ENCODE measurements around the gene DOCK3. TPM values are rescaled to one million over a fixed set of nuclear protein-coding genes. Genes with fewer than 3 reads are reported as not detected.
A peak's percentile ranks its signal among the peaks of the same experiment; 100 is the strongest.
"Not testable (repeated sequence)": the region's sequence is repeated elsewhere in the genome, so short reads cannot be mapped to it uniquely, and the experiment has no call there.

The DOCK3 gene
- total RNA-seq, 1 donor from 2014 or later, result under 0.01 TPM

- Histone ChIP-seq H3K36me3 (ENCODE audit: control insufficient read depth, insufficient read depth, low read length) (no peaks in the 10 kb centered on the region), H3K4me3 (ENCODE audit: low read depth, low read length) (peak overlapping the region; percentile 19), H3K27me3 (ENCODE audit: control insufficient read depth, insufficient read depth, low read length) (peaks cover 36% of the 10 kb centered on the region)
- DNase-seq (ENCODE audit: low read depth), result no peak
- FAIRE-seq, result no peak
- peak; percentile 26 for TF ChIP-seq CTCF (IDR thresholded peaks at IDR 0.05; ENCODE audit: insufficient read depth, low read length, severe bottlenecking)
These were observed 678 bp downstream of the DOCK3 start for GRCh38 chr3:50675179-50676030.

GRCh38 chr3:50676031-50676705 is 1.4 kb downstream of the DOCK3 start:
- FAIRE-seq, result no peak
- H3K27me3 ChIP-seq (ENCODE audit: control insufficient read depth, insufficient read depth, low read length), result peaks cover 36% of the 10 kb centered on the region
- no peaks in the 10 kb centered on the region for H3K36me3 ChIP-seq (ENCODE audit: control insufficient read depth, insufficient read depth, low read length)
- DNase-seq (ENCODE audit: low read depth), result no peak
- no peak for TF ChIP-seq CTCF (IDR thresholded peaks at IDR 0.05; ENCODE audit: insufficient read depth, low read length, severe bottlenecking)
- no peak overlapping the region for H3K4me3 ChIP-seq (ENCODE audit: low read depth, low read length)

- no peak for TF ChIP-seq CTCF (IDR thresholded peaks at IDR 0.05; ENCODE audit: insufficient read depth, low read length, severe bottlenecking)
- DNase-seq (ENCODE audit: low read depth), result no peak
- H3K36me3 ChIP-seq (ENCODE audit: control insufficient read depth, insufficient read depth, low read length), result no peaks in the 10 kb centered on the region
- H3K27me3 ChIP-seq (ENCODE audit: control insufficient read depth, insufficient read depth, low read length), result no peaks in the 10 kb centered on the region
- H3K4me3 ChIP-seq (ENCODE audit: low read depth, low read length), result no peak overlapping the region
- FAIRE-seq, result no peak
These were observed 12.5 kb downstream of the DOCK3 start for GRCh38 chr3:50687127-50687751.

- FAIRE-seq (no peak), DNase-seq (ENCODE audit: low read depth) (no peak)
- Histone ChIP-seq H3K4me3 (ENCODE audit: low read depth, low read length) (no peak overlapping the region), H3K36me3 (ENCODE audit: control insufficient read depth, insufficient read depth, low read length) (no peaks in the 10 kb centered on the region), H3K27me3 (ENCODE audit: control insufficient read depth, insufficient read depth, low read length) (no peaks in the 10 kb centered on the region)
- no peak for TF ChIP-seq CTCF (IDR thresholded peaks at IDR 0.05; ENCODE audit: insufficient read depth, low read length, severe bottlenecking)
These were observed 13.2 kb downstream of the DOCK3 start for GRCh38 chr3:50687916-50688315.

- not testable (repeated sequence) for H3K4me3 ChIP-seq (ENCODE audit: low read depth, low read length); DNase-seq (ENCODE audit: low read depth); H3K27me3 ChIP-seq (ENCODE audit: control insufficient read depth, insufficient read depth, low read length); FAIRE-seq; H3K36me3 ChIP-seq (ENCODE audit: control insufficient read depth, insufficient read depth, low read length)
These were observed 13.9 kb downstream of the DOCK3 start for GRCh38 chr3:50688602-50689001.

GRCh38 chr3:50689558-50689957 is 14.8 kb downstream of the DOCK3 start:
- no peak for FAIRE-seq
- no peak for TF ChIP-seq CTCF (IDR thresholded peaks at IDR 0.05; ENCODE audit: insufficient read depth, low read length, severe bottlenecking)
- Histone ChIP-seq H3K4me3 (ENCODE audit: low read depth, low read length) (no peak overlapping the region), H3K36me3 (ENCODE audit: control insufficient read depth, insufficient read depth, low read length) (no peaks in the 10 kb centered on the region), H3K27me3 (ENCODE audit: control insufficient read depth, insufficient read depth, low read length) (no peaks in the 10 kb centered on the region)
- no peak for DNase-seq (ENCODE audit: low read depth)

Data from bronchial epithelial cell (primary cell).